AG09319 (cell line): ENCODE results near the gene RNF144A.

ENCODE experiments used
- DNase-seq: peaks from one replicate; pipeline ENCODE4 v3.0.0-alpha.2; 2010; ENCODE audit warnings: low read depth; ENCODE audit errors: extremely low read depth
- TF ChIP-seq, protein P1 (sequence below): IDR thresholded peaks from 2 replicates; pipeline ENCODE4 v1.5.1; 2011; ENCODE audit warnings: low read depth, mild to moderate bottlenecking, inconsistent platforms, low read length, moderate library complexity

The RNF144A gene

DNA sequence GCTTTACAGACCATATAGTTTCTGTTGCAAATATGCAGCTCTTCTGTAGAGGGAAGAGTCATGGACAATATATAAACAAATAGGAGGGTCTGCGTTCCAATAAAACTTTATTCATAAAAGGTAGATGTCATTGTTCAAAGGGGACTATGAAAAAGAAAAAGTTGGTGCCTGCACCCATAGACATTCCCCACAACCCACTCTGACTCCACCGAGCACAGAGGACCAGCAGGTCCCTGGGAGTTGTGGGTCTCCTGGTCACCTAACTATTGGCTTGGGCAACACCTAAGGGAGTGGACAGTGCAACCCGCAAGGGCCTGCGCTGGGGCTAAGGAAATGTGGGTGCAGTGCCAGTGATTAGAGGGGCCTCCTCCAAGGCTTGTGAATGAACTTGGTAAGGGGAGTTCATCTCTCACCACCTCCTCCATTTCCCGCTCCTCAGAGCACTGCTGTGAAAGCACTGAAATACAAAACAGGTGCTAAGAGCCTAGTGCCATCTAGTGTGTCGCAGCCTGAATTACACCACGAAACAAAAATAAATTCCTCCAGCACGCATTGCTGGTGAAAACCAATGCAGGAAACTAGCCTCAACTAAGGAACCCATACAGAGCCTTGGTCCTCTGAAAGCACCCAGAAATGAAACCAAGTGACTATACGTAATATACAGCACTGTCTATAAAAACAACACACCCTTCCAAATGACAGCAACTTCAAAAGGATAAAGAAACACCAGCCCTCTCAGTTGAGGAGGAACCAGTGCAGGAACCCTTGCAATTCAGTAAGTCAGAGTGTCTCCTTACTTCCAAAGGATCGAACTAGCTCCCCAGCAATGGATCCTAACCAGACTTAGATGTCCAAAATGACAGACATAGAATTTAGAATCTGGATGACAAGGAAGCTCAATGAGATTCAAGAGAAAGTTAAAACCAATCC, 166.6 kb downstream of the RNF144A start:
- TF ChIP-seq, protein P1, sequence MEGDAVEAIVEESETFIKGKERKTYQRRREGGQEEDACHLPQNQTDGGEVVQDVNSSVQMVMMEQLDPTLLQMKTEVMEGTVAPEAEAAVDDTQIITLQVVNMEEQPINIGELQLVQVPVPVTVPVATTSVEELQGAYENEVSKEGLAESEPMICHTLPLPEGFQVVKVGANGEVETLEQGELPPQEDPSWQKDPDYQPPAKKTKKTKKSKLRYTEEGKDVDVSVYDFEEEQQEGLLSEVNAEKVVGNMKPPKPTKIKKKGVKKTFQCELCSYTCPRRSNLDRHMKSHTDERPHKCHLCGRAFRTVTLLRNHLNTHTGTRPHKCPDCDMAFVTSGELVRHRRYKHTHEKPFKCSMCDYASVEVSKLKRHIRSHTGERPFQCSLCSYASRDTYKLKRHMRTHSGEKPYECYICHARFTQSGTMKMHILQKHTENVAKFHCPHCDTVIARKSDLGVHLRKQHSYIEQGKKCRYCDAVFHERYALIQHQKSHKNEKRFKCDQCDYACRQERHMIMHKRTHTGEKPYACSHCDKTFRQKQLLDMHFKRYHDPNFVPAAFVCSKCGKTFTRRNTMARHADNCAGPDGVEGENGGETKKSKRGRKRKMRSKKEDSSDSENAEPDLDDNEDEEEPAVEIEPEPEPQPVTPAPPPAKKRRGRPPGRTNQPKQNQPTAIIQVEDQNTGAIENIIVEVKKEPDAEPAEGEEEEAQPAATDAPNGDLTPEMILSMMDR = peak; percentile 43
- no peak for DNase-seq

DNA sequence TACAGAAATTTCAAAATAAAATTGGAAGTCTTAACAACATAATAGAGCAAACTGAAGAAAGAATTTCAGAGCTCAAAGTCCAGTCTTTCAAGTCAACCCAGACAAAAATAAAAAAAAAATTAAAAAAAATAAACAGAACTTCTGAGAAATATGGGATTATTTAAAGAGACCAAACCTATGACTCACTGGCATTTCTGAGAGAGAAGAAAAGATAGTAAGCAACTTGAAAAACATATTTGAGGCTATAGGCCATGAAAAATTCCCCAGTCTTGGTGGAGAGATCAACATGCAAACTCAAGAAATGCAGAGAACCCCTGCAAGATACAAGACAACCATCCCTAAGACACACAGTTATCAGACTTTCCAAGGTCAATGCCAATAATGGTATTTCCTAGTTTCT, 167.4 kb downstream of the RNF144A start:
- TF ChIP-seq, protein P1 = no peak
- no peak for DNase-seq

DNA sequence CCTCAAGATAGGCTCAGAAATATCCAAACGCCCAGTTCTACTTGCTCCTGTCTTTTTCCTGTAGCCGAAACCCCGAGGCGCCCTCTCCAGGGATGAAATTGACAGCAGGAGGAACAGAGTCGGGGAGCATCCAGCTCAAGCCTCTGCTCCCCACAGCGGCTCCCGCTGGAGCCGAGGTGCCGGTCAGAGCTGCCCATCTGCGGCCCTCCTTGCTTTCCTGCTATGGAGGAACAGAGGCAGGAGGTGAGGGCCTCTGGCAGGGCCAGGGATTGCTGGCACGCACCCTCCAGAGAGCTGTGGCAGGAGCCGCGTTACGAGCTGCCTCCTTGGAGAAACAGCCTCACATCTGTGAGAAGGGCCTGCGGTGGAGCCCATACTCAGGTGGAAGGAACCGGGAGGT, 172.1 kb downstream of the RNF144A start:
- DNase-seq = no peak
- TF ChIP-seq, protein P1 = no peak

DNA sequence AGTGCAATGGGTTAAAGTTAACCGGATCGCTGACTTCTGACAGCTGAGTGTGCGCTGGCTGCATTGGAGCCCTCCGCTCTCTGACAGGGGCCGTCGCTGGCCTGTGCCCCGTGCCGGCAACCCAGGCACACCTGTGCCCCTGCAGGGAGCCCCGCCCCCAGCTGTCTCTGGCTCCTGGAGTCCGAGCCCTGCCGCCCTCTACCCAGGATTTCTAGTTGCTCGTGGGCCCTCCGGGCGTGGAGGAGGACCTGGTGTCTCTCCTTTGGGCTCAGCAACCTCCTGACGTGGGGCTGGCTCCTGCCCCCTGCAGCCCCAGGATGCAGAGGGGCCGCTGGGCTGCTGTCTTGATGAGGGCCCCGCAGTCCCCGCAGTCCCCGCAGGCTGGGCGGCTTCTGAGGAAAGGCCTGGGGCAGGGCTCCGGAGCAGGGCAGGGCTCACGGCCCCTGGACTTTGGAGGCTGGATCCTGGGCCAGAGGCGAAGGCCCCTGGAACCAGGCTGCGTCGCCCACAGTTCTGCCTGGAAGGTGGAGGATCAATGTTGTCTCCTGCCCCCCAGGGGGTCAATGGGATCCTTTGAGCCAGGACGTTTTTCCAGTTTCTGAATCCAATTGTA, 172.8 kb downstream of the RNF144A start:
- DNase-seq = no peak
- TF ChIP-seq, protein P1 = no peak

DNA sequence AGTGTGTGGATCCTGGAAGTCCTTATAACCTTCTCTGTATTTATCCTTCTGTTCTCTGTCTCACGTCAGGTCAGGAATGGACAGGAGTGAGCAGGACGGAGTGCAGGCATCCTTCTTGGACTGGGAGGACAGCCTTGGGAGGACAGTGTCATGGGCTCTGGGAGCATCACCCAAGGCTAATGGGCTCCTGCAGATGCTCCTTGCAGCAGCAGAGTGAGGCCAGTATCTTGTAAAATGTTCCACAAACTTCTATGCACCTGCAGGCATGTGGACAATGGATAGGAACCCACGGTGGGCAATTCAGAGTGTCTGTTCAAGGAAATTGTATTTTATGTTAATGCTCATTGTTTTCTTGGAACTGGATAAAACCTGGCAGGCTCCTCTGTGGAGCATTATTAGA, 176.2 kb downstream of the RNF144A start:
- DNase-seq = no peak
- TF ChIP-seq, protein P1 = no peak
